Activated naive CD4-positive, alpha-beta T cell treated with anti-CD3 and anti-CD28 coated beads for 36 hours (primary cell): ENCODE measurements around the gene AMOTL1. TPM values are rescaled to one million over a fixed set of nuclear protein-coding genes. Genes with fewer than 3 reads are reported as not detected.

ENCODE experiments used
- CTCF ChIA-PET: fragments of 350-600 bp; sonication (Branson Sonifier 250); formaldehyde crosslinking; loops from one replicate; lab custom pipeline; 2021; ENCODE audit warnings: antibody characterized with exemption; lab: Charles Lee
- DNase-seq: peaks from one replicate; pipeline ENCODE4 v3.0.0-alpha.2; 2020
- H3K27ac Mint-ChIP-seq: one replicate; pipeline ENCODE4 v1.8.0; 2021; ENCODE audit warnings: mild to moderate bottlenecking, mixed read lengths
- H3K27me3 Mint-ChIP-seq: one replicate; pipeline ENCODE4 v1.8.0; 2021; ENCODE audit warnings: low read depth, mixed read lengths
- H3K36me3 Mint-ChIP-seq: one replicate; pipeline ENCODE4 v1.8.0; 2021; ENCODE audit warnings: low read depth, mixed read lengths
- H3K4me1 Mint-ChIP-seq: one replicate; pipeline ENCODE4 v1.8.0; 2021; ENCODE audit warnings: low read depth, mixed read lengths
- H3K4me3 Mint-ChIP-seq: one replicate; pipeline ENCODE4 v1.8.0; 2021; ENCODE audit warnings: mild to moderate bottlenecking, moderate library complexity, mixed read lengths
- H3K9me3 Mint-ChIP-seq: one replicate; pipeline ENCODE4 v1.8.0; 2021; ENCODE audit warnings: mixed read lengths
- intact Hi-C: fragments of 100-400 bp; cut with micrococcal nuclease; formaldehyde crosslinking; loops from one replicate; pipeline ENCODE4 v1.15.1; 2023
- total RNA-seq, 2 experiments: library from RNA; stranded (reverse); gene quantifications; one replicate each; pipeline ENCODE4 v1.2.3, GENCODE V29; 2021

AMOTL1 gene
- total RNA-seq, 2 experiments from 2014 or later, result 0.43 to 1.0 TPM

DNA sequence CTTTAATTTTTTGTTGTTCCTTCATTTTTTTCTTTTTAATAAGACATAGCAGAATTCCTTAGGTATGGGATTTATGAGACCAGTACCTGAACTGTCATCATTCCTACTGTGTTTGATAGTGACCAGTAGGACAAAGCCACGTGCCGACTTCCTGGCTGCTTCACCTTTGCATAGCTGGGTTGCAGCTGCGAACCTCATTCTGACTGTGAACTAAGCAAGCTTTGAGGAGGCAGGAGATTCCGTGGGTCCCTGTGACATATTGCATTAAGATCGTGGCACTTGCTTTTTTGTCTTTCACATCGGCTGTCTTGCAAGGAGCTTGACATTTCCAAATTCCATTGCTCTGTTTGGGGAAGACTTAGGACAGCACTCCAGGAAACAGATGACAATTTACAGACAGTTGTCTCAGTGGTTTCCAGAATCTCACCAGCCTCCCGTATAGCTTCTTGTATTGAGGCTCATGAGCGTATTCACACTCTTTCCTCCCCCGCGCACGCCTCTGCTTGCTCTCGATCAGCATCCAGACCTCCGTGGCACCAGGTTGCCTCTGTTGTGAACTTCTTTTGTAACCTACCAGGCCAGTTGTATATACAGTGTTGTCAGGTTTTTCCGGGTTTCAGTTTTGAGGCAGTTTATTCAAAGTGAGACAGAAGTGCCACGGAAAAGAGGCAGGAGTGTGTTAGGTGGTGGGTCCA, 103.5 kb downstream of the AMOTL1 start:
- CTCF ChIA-PET, result no interaction called here
- intact Hi-C loops, result no loop called here
- Mint-ChIP-seq H3K4me3 (no peak overlapping the region), H3K36me3 (no peaks in the 10 kb centered on the region), H3K4me1 (peaks cover 10% of the 10 kb centered on the region), H3K27me3 (no peaks in the 10 kb centered on the region), H3K27ac (no peak overlapping the region), H3K9me3 (no peaks in the 10 kb centered on the region)
- DNase-seq, result no peak

DNA sequence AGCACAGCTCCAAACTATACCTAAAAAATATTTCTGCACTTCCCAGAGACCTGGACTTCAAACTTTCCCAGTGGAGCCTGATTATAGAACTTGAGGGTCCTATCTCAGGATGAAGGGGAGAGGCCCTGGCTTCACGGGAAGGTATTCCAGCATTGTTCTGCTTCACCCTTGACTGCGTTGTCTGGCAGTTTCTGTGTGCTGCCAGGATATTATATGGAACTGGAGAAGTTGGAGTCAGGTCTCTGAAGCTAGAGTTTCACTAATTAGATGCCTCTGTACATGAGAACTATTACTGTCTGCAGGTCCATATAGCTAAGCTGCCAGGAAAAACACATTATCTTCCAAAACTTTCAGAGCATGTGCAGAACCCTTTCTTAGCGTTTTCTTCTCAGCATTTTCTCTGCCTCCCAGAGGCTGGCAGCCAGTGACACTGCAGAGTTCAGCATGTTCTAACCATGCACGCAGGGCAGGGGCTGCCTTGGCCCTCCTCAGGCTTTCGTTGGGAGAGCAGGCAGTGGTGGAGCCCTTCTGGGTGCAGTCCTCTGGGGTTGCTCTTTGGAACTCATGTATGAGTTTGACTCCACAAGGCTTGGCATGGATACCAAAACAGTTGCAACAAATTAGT, 105.9 kb downstream of the AMOTL1 start:
- CTCF ChIA-PET, result interaction anchor here (0.6 to 1.5 kb wide), 3 partner anchors 87 to 1318 kb away, joined by 3 to 4 read pairs (median 4); no protein-coding TSS in a partner anchor
- no peaks in the 10 kb centered on the region for H3K27me3 Mint-ChIP-seq
- peaks cover 23% of the 10 kb centered on the region for H3K4me1 Mint-ChIP-seq
- H3K9me3 Mint-ChIP-seq, result no peaks in the 10 kb centered on the region
- no peak for DNase-seq
- H3K36me3 Mint-ChIP-seq, result no peaks in the 10 kb centered on the region
- H3K4me3 Mint-ChIP-seq, result no peak overlapping the region
- no peak overlapping the region for H3K27ac Mint-ChIP-seq
- intact Hi-C loops, result no loop called here

DNA sequence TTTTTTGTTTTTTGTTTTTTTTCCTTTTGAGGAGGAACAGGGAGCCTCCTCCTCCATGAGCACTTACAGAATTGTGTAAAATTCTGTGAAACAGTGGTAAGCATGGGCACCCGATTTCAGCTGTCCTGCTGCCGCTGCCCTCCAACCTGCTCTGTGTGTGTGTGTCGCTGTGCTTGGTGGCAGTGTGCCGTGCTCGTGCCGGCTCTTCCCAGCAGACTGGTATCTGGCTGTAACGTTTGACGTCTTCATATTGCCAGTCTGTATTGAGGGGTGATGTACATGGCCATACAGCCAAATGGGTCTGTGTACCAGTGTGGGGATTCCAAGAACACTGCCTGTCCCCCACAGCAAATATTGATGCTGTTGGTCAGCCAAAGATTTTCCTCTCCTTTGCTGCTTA, 108.1 kb downstream of the AMOTL1 start:
- no peak overlapping the region for H3K27ac Mint-ChIP-seq
- CTCF ChIA-PET, result interaction anchor here (0.6 to 1.3 kb wide), 3 partner anchors 20 to 91 kb away, joined by 4 to 5 read pairs (median 5); no protein-coding TSS in a partner anchor
- H3K9me3 Mint-ChIP-seq, result no peaks in the 10 kb centered on the region
- peaks cover 23% of the 10 kb centered on the region for H3K4me1 Mint-ChIP-seq
- H3K36me3 Mint-ChIP-seq, result no peaks in the 10 kb centered on the region
- intact Hi-C loops, result loop anchor here (1.0 to 5.0 kb wide), 5 partner anchors 90 to 359 kb away; partner anchors contain the start of gene ENDOD1
- DNase-seq, result no peak
- no peaks in the 10 kb centered on the region for H3K27me3 Mint-ChIP-seq
- no peak overlapping the region for H3K4me3 Mint-ChIP-seq

DNA sequence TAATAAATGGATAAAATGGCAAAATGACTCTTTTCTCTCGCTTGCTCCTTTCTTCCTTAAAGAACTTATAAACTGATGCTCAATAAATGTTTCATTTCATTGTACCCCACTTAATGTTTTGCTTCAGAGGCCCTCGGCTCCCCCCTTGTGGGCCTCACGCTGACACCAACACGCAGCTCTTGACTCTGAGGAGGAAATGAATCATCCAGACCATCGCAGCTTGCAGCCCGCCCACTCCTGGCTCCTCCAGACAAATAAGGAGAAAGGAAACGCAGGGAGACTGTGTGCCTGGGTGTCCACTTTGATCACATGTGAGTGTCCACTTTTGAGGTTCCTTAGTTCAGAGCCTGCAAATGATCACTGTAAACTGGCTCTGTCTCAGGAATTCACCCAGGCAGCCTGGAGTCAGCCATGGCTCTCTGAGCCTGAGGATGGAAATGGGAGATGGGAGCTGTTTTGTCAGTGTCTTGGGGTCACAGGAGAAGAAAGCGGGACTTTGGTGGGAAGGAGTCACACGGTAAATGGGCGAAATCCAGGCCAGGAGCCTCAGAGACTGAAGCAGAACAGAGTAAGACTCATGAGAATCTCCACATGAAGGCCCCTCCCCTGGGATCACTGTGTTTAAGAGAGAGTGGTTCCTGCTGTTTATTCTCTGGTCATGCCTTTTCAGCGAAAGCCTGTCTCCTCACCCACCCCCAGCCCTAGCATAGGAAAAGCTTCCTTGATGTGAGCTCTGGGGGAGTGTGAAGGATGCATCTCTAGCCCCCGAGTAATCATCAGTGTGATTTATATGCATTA, 108.7 kb downstream of the AMOTL1 start:
- Mint-ChIP-seq H3K4me3 (no peak overlapping the region), H3K9me3 (no peaks in the 10 kb centered on the region), H3K36me3 (no peaks in the 10 kb centered on the region), H3K27me3 (no peaks in the 10 kb centered on the region), H3K4me1 (peaks cover 23% of the 10 kb centered on the region), H3K27ac (peak overlapping the region; percentile 59)
- CTCF ChIA-PET, result interaction anchor here (0.5 to 1.3 kb wide), 6 partner anchors 19 to 360 kb away, joined by 3 to 5 read pairs (median 4); no protein-coding TSS in a partner anchor
- intact Hi-C loops, result loop anchor here (1.0 to 5.0 kb wide), 5 partner anchors 91 to 360 kb away; partner anchors contain the start of gene ENDOD1
- DNase-seq, result peak; percentile 86

DNA sequence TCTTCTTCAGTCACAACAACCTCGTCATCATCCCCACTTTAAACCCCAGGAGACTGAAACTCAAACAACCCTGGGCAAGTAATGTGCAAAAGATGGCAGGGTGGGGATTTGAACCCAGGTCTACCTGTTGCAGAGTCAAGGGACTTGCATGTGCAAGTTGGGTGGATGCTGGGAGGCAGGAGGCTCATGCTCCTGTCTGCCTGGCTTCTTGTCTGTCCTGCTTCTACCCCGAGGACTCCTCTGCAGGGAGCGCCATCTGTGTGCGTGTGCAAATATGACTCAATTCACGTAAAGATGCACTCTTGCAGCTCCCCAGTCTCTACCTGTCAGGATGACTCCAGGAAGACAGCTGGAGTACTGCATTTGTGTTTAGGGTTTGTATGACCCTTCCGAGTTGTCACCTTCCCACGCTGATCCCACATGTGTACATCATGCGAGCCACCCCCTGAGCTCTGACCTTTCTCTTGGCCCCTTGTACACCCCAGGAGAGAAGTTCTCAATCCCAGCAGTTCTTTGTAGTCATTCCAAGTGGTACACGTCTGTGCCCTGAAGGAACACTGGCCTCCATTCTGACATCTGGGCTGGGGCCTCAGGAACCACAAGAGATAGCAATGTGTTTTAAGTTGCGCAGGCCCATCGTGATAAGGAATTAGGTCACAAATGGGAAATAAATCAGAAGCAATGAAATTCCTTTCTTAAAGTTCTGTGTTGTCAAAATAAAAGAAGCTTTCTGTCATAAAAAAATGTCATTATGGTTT, 109.5 kb downstream of the AMOTL1 start:
- intact Hi-C loops, result loop anchor here (2.0 to 5.0 kb wide), 3 partner anchors 191 to 360 kb away; partner anchors contain the start of gene ENDOD1
- H3K9me3 Mint-ChIP-seq, result no peaks in the 10 kb centered on the region
- CTCF ChIA-PET, result interaction anchor here (0.9 to 1.3 kb wide), 4 partner anchors 89 to 361 kb away, joined by 3 to 5 read pairs (median 4); no protein-coding TSS in a partner anchor
- H3K4me1 Mint-ChIP-seq, result peaks cover 23% of the 10 kb centered on the region
- H3K4me3 Mint-ChIP-seq, result no peak overlapping the region
- no peaks in the 10 kb centered on the region for H3K27me3 Mint-ChIP-seq
- H3K27ac Mint-ChIP-seq, result no peak overlapping the region
- H3K36me3 Mint-ChIP-seq, result no peaks in the 10 kb centered on the region
- no peak for DNase-seq

DNA sequence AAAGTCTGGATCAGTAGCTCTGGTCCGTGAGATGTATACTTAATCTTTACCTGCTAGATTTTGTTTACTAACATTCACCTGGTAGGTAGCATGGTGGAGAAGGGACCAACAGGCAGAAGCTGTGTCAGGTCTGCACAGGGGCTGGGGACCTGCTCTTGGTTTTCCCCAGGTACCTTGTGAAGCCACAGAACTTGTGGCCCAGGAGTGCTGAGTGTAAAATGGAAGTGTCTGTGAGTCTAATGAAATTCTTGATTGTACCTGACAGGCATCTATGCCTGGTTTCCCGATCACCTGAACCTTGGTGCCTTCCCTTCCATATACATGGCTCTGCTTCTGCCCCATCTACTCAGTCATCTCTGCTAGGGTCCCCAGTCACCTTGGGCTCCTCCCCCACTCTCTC, 110.8 kb downstream of the AMOTL1 start:
- DNase-seq, result no peak
- CTCF ChIA-PET, result no interaction called here
- Mint-ChIP-seq H3K9me3 (no peaks in the 10 kb centered on the region), H3K27ac (no peak overlapping the region), H3K27me3 (no peaks in the 10 kb centered on the region), H3K4me3 (no peak overlapping the region), H3K4me1 (peaks cover 23% of the 10 kb centered on the region), H3K36me3 (no peaks in the 10 kb centered on the region)
- intact Hi-C loops, result loop anchor here (5.0 kb wide), 2 partner anchors 208 to 362 kb away; partner anchors contain the start of gene ENDOD1

DNA sequence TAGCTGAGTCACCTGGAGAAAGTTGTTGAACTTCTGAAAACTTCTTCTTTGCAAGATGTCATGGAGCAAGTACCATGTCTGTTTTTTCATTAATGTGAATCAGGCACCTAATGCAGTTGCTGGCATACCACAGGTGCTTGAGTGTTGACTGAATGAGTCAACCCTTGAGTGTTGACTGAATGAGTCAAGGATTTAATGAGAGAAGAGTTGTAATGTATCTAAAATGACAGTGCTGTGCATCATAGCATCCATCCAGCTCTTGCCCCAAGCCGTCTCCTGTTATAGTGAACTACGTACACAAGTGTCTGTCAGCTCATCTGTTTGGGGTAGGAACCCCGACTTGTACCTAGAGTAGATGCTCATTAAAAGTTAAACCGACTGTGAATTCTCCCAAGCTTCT, 112.1 kb downstream of the AMOTL1 start:
- Mint-ChIP-seq H3K27me3 (no peaks in the 10 kb centered on the region), H3K36me3 (no peaks in the 10 kb centered on the region), H3K4me1 (peaks cover 23% of the 10 kb centered on the region), H3K4me3 (no peak overlapping the region), H3K27ac (no peak overlapping the region), H3K9me3 (no peaks in the 10 kb centered on the region)
- intact Hi-C loops, result no loop called here
- DNase-seq, result no peak
- CTCF ChIA-PET, result interaction anchor here (0.6 kb wide), 1 partner anchor 1304 kb away, joined by 3 read pairs; no protein-coding TSS in a partner anchor

DNA sequence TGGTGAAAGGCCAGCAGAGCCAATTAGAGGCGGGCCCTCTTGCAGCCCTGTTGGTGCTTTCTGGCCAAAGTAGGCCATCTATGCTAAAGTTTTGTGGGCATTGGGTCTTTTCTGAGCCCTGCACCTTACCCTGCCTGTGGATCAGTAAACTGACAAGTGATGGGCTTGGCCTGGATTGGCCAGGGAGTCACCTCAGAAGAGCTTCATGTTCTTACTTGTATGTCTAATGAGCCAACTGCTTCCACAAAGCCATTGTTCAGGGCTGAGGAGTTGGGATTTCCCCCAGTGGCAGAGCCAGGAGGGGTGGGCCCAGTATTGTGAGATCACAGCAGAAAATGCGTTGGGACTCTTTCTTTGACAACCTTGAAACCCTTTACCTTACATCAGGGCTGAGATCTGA, 114.8 kb downstream of the AMOTL1 start:
- Mint-ChIP-seq H3K27me3 (no peaks in the 10 kb centered on the region), H3K36me3 (no peaks in the 10 kb centered on the region), H3K4me3 (no peak overlapping the region), H3K4me1 (peaks cover under 1% of the 10 kb centered on the region), H3K27ac (no peak overlapping the region), H3K9me3 (peaks cover 4% of the 10 kb centered on the region)
- CTCF ChIA-PET, result interaction anchor here (0.6 to 1.4 kb wide), 2 partner anchors 13 to 87 kb away, joined by 3 read pairs; no protein-coding TSS in a partner anchor
- no peak for DNase-seq
- intact Hi-C loops, result no loop called here

DNA sequence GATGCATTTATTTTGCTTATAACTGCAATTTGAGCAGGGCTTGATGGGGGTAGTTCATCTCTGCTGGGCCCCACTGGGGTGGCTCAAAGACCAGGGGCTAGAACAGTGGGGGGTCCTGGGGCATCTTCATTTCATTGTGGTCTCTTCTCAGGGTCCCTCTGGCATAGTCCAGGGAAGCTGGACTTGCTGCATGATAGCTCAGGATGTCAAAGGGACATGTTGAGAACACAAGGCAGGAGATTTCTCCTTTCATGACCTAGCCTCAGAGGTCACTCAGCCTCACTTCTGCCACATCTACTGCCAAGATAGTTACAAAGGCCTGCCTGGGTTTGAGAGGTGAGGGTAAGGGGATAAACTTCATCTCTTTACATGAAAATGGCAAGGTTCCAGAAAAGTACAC, 115.7 kb downstream of the AMOTL1 start:
- H3K9me3 Mint-ChIP-seq, result peaks cover 8% of the 10 kb centered on the region
- CTCF ChIA-PET, result interaction anchor here (1.4 kb wide), 1 partner anchor 12 kb away, joined by 3 read pairs; no protein-coding TSS in a partner anchor
- H3K36me3 Mint-ChIP-seq, result no peaks in the 10 kb centered on the region
- no peak overlapping the region for H3K4me3 Mint-ChIP-seq
- H3K27me3 Mint-ChIP-seq, result no peaks in the 10 kb centered on the region
- DNase-seq, result no peak
- intact Hi-C loops, result no loop called here
- H3K4me1 Mint-ChIP-seq, result no peaks in the 10 kb centered on the region
- no peak overlapping the region for H3K27ac Mint-ChIP-seq

DNA sequence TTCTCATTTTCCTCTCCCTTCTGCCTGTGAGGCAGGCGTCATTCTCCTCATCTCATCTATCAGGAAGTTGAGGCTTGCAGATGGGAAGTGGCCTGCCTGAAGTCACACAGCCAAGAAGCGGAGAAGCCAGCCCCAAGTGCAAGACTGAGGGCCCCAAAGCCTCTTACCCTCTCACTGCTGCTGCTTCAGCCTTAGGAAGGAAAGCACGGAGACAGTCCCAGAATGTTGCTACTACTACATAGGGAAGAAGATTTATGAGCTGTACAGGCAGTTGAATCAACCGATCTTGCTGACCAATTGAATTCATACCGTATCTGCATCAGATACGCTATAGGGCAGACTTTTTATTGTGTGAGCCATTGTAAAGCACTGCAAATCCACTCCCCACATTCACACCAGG, 116.2 kb downstream of the AMOTL1 start:
- DNase-seq, result no peak
- Mint-ChIP-seq H3K27me3 (no peaks in the 10 kb centered on the region), H3K27ac (no peak overlapping the region), H3K9me3 (peaks cover 8% of the 10 kb centered on the region), H3K36me3 (no peaks in the 10 kb centered on the region), H3K4me1 (no peaks in the 10 kb centered on the region), H3K4me3 (no peak overlapping the region)
- CTCF ChIA-PET, result interaction anchor here (2.2 kb wide), 1 partner anchor 13 kb away, joined by 10 read pairs; no protein-coding TSS in a partner anchor
- intact Hi-C loops, result no loop called here

DNA sequence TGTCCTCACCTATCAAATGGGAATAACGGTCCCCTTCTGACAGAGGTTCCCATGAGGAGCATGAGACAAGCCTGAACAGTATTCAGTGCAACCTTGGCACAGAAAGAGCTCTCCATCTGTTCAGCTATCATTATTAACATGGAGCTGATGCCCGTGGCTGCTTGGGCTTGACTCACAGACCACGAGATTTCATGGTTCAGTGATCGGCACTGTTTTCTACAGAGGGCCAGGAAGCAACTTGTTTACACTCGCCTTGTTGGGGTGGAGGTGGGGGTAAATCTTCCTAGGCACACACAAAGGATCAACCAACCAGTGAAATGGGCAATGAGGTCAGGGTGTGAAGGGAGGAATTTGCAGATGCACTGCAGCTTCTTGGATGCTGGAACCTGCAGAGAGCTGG, 117.0 kb downstream of the AMOTL1 start:
- peaks cover 10% of the 10 kb centered on the region for H3K9me3 Mint-ChIP-seq
- H3K4me1 Mint-ChIP-seq, result no peaks in the 10 kb centered on the region
- DNase-seq, result no peak
- no peak overlapping the region for H3K27ac Mint-ChIP-seq
- H3K36me3 Mint-ChIP-seq, result no peaks in the 10 kb centered on the region
- H3K4me3 Mint-ChIP-seq, result no peak overlapping the region
- intact Hi-C loops, result no loop called here
- no peaks in the 10 kb centered on the region for H3K27me3 Mint-ChIP-seq
- CTCF ChIA-PET, result interaction anchor here (2.2 kb wide), 1 partner anchor 13 kb away, joined by 10 read pairs; no protein-coding TSS in a partner anchor
